ENCODE data around the gene FAM81B.
"Not testable (repeated sequence)": the region's sequence is repeated elsewhere in the genome, so short reads cannot be mapped to it uniquely, and the experiment has no call there.

The FAM81B gene, protein sequence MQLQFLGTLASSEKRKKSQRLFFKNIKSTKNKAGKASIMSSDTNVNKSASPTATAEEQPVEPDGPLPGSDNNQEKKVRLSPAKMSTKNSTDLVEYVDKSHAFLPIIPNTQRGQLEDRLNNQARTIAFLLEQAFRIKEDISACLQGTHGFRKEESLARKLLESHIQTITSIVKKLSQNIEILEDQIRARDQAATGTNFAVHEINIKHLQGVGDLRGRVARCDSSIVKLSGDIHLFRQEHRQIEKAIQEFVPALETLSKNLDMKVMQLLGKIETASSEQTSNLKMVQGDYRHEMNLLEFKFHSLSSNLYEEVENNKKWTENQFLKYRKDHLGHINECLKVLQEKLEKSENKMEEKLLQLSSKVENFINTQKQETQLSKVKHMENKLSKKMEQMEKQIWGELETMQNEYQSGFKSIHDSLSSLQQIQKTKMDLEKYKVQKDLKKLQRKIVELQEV

DNA sequence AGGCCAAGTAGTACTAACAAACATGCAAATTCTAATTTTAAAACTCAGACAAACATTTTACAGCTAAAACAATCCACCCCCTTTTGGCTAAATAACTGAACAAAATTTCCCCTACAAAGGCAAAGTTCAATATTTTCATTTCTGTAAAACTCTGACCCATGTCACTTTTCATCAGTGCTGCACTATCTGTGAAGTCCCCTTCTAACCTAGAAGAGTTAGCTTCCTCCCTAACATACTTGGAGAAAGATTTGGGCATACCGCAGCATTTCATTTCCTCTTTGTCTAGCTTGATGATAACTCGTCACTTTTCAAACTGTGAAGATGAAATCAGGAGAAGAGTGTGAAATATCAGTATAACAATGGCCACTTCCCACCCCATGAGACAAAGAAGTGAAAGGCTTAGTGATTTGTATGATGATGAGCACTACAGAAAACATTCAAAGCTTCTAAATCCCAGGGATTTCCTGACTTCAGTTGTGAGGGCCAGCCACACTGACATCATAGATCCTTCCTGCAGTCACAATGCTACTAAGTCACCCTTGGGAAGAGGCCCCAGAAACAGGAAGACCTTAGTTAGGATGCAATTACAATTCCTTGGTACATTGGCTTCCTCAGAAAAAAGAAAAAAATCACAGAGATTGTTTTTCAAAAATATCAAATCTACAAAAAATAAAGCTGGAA, at the start of gene FAM81B:
Gene FAM81B, plus strand, starts transcription at position 555 of the 681 bp plus-strand sequence. Its CDS starts 24 bp downstream, at position 579.
- no peak for DNase-seq

DNA sequence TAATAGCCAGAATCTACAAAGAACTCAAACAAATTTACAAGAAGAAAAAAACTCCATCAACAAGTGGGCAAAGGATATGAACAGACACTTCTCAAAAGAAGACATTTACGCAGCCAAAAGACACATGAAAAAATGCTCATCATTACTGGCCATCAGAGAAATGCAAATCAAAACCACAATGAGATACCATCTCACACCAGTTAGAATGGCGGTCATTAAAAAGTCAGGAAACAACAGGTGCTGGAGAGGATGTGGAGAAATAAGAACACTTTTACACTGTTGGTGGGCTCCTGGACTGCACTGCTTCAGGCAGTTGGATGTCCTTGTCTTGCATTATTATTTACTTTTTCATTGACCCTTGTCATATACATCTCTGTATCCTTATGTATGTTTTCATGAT, 49.7 kb upstream of the FAM81B start:
- not testable (repeated sequence) for DNase-seq

DNA sequence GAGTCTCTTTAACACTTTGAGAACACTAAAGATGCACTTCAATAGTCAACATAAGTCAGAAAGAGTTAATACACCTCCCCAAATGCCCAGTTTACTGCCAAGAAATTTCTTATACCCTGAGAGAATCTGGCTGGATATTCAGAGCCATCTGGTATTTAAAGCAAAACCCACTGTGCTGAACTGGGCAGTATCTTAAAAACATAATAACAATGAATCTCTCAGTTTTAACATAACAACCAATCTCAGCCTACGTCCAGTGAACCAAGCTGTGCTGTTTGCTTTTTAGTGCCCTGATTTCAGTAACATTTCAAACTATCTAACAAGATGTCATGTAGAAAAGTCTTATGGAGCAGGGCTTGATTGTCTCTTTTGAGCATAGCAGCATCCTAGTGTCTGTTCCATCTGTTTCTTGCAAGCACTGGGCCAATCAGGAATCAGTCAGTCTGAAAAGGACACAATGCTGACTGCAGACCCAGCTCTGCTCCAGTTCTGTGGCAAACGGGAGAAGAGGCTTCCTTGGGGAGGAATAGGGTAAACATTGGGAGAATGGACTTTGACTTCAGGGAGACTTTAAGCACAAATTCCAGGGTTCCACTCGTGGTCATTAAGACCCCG, 43.6 kb upstream of the FAM81B start:
- no peak for DNase-seq

DNA sequence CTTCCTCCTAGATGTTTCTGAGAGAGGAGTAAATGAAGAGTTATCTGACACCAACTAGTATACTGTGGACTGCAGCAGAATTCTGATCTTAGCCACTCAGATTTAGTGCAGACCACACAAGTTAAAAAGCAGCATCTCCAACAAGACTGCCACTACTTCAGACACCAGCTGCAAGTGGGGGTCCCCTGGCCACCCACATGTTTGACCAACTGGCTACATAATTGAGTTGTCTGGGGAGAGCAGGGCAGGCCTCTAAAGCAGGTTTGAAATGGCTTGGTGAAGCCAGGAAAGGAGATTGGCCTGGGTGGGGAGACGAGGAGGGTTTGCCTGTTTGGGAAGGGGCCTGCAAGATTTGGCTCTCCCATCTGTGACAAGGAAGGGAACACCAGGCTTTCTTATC, 40.5 kb upstream of the FAM81B start:
- DNase-seq = no peak

DNA sequence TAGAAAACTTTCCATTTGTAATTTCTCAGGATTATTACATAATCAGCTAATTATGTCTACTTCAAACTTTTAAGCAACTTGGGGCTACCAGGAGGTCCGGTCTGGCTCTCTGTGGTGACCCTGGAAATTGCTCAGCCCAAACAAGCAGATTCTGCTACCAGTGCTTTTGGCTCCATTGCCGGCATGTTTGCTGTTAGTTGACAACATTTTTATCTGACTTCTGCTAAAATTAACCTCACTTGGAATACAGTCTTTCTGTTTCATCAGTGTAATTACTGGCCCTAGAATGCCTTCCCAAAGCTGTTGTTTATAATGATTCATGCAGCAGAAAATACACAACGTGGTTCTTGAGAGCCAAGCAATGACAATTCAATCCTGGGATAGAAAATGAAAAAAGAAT, 38.5 kb upstream of the FAM81B start:
- DNase-seq = no peak

DNA sequence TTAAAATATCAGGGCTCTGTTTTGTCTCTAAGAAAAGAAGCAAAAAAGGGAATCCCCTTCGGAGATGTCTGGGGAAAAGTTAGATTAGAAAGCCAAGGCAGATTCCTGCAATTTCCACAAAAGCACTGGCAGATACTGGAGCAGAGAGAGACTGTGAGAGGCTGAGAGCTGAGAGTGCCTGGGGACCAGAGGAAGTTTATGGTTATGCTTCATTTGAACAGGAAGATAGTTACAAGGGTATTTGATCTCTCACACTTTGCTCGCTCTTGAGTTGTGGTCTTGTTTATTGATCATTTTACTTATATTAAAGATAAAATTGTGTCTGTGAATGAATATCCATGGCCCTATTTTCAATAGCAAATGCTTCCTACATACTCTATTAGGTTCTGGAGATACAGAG, 32.8 kb upstream of the FAM81B start:
- no peak for DNase-seq

DNA sequence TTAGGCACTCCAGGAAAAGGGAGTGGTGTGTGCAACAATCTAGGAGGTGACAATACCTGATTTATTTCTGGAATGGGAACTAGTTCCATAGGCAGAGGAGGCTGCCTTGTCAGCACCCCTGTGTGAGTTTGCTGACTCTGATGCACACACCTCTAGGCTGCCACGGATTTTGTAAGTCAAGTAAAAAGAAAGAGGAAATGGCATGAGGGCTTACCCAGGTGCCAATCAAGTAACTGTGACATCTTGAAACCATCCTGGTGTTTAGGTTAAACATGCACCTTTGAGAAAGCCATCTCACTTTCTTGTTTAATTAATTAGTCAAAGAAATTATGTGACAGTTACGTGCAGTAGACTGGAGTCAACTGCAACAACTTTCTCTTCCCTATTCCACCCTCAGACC, 32.3 kb upstream of the FAM81B start:
- no peak for DNase-seq

DNA sequence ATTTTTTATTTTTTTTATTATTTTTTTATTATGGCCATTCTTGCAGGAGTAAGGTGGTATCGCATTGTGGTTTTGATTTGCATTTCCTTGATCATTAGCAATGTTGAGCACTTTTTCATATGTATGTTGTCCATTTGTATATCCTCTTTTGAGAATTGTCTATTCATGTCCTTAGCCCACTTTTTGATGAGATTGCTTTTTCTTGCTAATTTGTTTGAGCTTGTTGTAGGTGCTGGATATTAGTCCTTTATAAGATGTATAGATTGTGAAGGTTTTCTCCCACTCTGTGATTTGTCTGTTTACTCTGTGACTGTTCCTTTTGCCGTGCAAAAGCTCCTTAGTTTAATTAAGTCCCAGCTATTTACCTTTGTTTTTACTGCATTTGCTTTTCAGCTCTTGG, 30.5 kb upstream of the FAM81B start:
- DNase-seq = not testable (repeated sequence)

DNA sequence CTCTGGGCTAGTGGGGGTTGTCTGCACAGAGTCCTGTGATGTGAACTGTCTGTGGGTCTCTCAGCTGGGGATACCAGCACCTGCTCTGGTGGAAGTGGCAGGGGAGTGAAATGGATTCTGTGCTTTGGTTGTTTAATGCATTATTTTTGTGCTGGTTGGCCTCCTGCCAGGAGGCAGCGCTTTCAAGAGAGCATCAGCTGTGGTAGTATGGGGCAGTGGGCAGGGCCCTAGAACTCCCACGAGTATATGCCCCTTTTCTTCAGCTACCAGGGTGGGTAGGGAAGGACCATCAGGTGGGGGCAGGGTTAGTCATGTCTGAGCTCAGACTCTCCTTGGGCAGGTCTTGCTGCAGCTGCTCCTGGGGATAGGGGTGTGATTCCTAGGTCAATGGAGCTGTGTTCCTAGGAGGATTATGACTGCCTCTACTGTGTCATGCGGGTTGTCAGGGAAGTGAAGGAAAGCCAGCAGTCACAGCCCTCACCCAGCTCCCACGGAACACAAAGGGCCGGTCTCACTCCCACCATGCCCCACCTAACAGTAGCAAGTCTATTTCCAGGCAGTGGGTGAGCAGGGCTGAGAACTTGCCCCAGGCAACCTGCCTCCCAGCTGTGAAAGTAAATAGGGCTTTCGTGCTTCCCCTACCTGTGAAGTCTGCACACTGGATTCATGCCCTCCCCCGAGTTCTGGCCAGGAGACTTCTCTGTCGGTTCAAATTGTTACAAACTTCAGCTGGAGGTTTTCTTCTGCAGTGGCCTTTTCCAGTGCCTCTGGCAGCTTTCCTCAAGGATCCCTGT, 25.7 kb upstream of the FAM81B start:
- no peak for DNase-seq

DNA sequence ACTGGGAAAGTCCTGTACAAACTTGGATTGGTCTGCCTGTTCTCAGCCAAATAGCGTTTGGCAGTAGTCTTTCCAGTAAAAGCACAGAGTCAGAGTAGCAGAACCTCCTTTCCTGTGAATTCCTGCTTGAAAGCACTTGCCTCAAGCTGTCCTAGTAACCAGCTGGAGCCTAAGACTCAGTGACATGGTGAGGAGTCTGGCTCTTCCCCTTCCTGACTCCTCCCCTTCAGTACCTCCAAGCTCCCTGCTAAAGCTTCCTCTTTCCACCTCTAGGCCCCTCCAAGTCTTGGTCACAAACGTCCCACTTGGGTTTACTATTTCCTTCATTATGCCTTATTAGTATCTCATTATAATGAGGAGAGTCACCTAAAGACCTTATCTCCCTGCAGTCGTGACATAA, 21.4 kb upstream of the FAM81B start:
- DNase-seq = no peak

DNA sequence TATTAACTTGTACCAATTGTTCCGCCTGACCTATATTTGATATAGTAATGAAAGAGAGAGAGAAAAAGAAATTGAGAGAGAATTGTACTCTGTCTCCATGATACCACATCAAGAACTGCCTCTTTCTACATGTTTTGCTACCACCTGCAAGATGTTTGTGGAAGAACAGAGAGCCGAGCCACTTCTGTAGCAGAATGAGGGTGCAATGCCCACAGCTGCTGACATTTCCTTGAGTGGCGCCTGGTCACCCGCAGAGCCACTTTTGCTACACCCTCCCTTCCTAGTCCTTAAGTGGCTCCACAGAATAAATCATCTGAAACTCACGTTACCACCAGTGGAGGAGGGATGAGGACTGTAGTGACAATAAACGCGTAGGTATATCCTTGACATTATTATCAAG, 17.1 kb upstream of the FAM81B start:
- DNase-seq = no peak

DNA sequence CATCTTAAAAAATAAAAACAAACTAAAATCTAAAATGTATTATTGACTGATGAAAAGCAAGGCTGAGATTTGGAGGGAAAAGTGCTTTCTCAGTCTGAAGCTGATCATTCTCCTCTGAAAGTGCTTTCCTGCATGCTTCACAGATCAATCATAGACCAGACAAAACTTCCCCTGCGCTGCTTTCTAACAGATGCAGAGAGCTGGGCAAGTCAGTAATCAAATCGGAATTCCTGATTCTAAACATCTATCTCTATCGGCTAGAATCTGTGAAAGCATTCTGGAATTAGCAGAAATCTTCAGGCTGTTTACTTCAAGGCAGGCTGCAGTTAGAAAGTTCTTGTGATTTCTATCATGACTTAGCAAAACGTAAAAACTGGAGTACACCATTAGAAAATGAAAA, 15.6 kb upstream of the FAM81B start:
- no peak for DNase-seq

DNA sequence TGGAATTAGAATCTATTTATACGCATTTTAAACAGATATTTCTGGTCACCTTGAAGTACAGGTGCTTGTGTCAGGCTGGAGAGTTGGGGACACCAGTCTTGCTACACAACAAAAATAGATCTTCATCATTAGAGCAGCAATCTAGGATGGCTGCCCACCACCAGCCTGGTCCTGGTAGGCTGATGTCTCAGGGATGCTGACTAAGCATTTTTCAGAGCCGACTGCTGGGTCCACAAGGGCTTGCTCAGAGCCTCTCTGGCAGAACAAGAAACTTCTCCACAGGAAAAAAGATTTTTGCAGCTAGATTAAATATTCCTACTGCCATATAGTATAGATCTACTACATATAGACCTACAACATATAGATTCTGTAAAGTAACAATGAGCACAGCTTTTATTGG, 12.0 kb upstream of the FAM81B start:
- no peak for DNase-seq

DNA sequence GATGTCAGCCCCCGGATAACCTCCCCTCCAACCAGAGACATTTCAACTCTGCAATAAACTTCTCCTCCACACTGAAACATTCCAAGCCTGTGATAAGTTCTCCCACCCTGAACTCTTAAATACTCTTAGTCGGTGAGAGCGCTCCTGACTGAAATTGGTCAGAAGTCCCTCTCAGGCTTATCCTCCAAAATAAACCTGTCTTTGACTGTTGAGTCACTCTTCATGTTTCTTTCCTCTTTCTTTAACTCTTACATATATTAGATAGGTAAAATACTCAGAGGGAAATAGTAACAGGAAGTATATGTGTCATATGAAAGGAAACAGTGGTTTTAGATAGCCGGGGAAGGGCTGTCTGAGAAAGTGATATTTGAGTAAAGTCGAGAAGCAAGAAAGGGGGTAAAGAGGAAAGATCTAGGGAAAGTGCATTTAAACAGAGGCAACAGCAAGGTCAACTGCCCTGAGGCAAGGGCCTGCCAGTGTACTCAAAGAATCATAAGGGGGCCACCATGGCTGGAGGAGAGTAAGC, 11.0 kb upstream of the FAM81B start:
- DNase-seq = no peak

DNA sequence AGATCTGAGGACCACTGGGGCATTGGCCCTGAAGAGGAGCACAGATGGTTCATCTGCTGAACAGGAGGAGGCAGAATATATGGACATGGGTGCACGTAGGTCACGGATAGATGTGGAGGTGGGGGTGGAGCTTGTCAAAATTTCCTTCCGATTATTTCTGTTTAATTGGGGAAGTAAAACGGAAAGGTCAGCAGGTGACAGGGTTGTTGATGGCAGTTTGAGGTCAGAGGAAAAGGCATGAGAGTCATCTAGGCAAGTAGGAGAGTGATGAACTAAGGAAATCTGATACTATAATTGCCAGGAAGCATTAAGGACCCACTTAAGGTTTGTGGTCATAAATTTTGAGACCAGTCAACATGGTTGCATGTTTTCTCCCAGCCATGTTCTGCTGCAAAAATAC, 8.4 kb upstream of the FAM81B start:
- no peak for DNase-seq

DNA sequence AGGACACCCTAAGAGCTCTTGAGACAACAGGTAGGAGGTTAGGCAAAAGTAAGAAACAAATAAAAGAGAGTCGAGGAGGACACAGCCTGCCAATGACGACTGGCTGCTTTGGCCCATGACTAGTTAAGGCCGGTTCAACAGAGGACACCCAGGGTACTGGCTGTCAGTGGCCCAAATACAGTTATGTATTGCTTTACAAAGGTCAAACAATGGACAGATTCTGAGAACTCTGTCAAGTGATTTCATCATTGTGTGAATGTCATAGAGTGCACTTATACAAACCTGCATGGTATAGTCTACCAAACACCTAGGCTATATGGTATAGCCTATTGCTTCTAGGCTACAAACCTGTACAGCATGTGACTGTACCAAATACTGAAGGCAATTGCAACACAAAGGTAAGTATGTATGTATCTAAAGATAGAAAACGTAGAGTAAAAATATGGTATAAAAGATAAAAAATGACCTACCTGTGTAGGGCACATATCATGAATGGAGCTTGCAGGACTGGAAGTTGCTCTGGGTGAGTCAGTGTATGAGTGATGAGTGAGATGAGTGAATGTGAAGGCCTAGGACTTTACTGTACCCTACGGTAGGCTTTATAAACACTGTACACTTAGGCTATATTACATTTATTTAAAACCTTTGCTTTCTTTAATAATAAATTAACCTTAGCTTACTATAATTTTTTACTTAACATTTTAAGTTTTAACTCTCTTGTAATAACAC, 6.5 kb upstream of the FAM81B start:
- DNase-seq = no peak

DNA sequence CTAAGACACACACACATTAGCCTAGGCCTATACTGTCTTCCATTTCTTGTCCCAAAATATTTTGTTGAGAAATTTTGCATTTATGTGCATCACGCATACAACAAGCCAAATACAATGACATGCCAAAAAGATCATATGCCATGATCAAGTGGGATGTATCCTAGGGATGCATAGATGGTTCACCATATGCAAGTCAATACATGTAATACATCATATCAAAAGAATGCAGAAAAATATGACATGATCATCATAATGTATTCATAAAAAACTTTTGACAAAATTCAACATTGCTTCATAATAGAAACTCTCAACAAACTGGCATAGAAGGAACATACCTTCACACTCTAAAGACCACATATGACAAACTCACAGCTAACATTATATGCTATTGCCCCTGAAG, 5.8 kb upstream of the FAM81B start:
- DNase-seq = no peak

DNA sequence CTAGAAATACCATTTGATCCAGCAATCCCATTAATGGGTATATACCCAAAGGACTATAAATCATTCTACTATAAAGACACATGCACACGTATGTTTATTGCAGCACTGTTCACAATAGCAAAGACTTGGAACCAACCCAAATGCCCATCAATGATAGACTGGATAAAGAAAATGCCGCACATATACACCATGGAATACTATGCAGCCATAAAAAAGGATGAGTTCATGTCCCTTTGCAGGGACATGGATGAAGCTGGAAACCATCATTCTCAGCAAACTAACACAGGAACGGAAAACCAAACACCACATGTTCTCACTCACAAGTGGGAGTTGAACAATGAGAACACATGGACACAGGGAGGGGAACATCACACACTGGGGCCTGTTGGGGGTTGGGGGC, 799 bp downstream of the FAM81B start:
- DNase-seq = not testable (repeated sequence)

DNA sequence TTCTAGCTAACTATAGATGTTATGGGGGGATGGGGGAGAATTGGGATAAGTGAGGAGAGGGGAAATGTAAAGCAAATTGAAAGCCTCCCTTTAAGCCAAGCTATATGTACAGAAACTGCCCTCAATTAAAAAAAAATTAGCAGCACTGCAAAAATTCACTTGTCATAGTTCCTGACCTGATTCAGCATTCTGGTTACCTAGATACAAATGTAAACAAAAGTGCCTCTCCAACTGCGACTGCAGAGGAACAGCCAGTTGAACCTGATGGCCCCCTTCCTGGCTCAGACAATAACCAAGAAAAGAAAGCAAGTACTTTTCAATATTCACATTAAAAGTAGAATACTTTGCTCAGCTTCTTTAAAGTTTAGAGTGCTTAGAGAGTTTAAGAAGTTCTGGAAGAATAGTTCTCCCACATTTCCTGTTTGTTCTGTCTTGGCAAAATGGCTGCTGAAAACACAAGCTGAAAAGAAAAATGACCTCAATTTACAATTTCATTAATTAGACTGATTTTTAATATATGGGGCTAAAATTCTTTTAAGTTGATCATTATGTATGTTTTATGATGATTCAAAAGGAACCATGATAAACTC, 1.5 kb downstream of the FAM81B start:
- DNase-seq = no peak

DNA sequence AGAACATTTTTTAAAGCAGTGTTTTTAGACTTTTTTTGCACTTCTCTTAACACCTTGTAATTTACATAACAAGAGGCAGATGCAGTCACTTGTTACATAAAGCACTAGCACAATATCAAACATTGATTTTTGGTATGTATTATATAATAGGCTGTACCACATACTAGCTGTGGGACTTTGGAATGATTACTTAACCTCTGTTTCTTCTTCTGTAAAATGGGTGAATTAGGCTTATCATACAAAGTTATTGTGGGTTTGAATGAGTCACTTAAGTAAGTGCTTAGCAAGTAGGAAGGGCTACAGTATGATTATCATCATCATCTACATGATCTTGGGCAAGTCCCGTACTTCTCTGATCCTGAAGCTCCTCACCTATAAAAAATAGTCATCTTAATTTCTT, 2.1 kb downstream of the FAM81B start:
- no peak for DNase-seq

DNA sequence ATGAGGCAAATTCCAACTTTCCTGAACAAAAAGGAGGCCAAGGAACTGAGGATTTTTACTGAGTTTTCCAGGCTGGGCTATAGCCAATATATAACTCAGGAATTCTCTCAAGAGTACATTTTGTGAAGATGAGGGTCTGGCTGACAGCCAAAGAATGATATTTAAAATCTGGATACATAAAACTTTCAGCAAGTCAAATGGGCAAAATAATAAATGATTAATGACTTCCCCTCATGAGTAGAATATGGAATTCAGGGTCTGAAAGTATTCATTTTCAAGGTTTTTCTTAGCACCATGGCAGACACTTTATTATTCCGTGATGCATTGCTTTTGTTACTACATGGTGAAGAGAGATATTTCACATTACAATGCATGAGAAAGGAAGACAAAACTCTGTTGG, 7.8 kb downstream of the FAM81B start:
- no peak for DNase-seq

DNA sequence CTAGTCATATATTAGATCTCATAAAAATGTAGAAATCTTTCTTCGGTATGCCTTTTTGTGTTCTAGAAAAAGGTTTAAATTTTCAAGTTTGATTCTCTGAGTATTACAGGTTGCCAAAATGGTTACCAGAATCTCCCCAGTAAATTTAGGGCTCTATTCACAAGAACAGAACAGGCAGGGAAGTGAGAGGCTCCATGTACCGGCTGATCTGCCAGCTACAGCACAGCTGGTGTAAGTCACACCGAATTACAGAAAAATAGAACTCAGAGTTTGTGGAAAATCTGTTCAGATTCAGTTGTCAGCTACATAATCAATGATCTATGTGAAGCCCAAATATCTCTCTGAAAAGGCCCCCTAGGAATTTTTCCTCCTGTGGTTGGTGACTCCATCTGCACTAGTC, 10.5 kb downstream of the FAM81B start:
- no peak for DNase-seq

Measured in right forelimb (tissue), 1 donor.